Gastrocnemius medialis (tissue), 4 donors: ENCODE results near the gene NXNL2. TPM values are rescaled to one million over a fixed set of nuclear protein-coding genes. Genes with fewer than 3 reads are reported as not detected.
A peak's percentile ranks its signal among the peaks of the same experiment; 100 is the strongest.

Source experiments
- ATAC-seq, 2 donors: fragments of 150-250 bp; one replicate each; pipeline ENCODE4 v1.9.1; 2016
- DNase-seq, 2 donors: peaks; one replicate each; pipeline ENCODE4 v3.0.0-alpha.2; 2019
- H3K27ac ChIP-seq, 4 donors: fragments of 200-600 bp; sonication (generic); 1 replicate in 1 of 4; 2 replicates in 3 of 4; pipeline ENCODE4 v1.5.1; 2016 to 2018; ENCODE audit warnings: mild to moderate bottlenecking in 2 of 4, moderate library complexity in 1 of 4
- H3K27me3 ChIP-seq, 3 donors: fragments of 200-600 bp; sonication (generic) in 2 of 3; 1 replicate in 1 of 3; 2 replicates in 2 of 3; pipeline versions ENCODE4 v1.5.1 to v1.6.0; 2016 to 2019; ENCODE audit warnings: mild to moderate bottlenecking in 1 of 3, moderate library complexity in 1 of 3
- H3K36me3 ChIP-seq, 2 donors: fragments of 200-600 bp; sonication (generic) in 1 of 2; one replicate each; pipeline ENCODE4 v1.5.1; 2017 to 2018
- H3K4me1 ChIP-seq, 2 donors: fragments of 200-600 bp; sonication (generic) in 1 of 2; one replicate each; pipeline ENCODE4 v1.5.1; 2016 to 2017; ENCODE audit warnings: mild to moderate bottlenecking in 2 of 2
- H3K4me3 ChIP-seq, 4 donors: fragments of 200-600 bp; sonication (generic) in 3 of 4; 1 replicate in 1 of 4; 2 replicates in 3 of 4; pipeline ENCODE4 v1.5.1; 2016 to 2019; ENCODE audit warnings: mild to moderate bottlenecking in 2 of 4
- H3K9me3 ChIP-seq, 3 donors: fragments of 200-600 bp; sonication (generic) in 2 of 3; 1 replicate in 1 of 3; 2 replicates in 2 of 3; pipeline ENCODE4 v1.5.1; 2016 to 2019
- POLR2A ChIP-seq, 2 donors: fragments of 450-650 bp; IDR thresholded peaks; one replicate each; pipeline ENCODE4 v1.6.1; 2017; ENCODE audit warnings: antibody characterized with exemption in 2 of 2, mild to moderate bottlenecking in 2 of 2, moderate library complexity in 2 of 2
- in situ Hi-C, 4 donors: fragments of 200-750 bp; cut with MboI; loops; one replicate each; pipeline versions ENCODE4 v1.15.0 to v1.8.0; 2017; ENCODE audit warnings: low sequenced_read_pairs in 4 of 4
- intact Hi-C: fragments of 100-400 bp; cut with DNase I; formaldehyde crosslinking; loops from one replicate; pipeline ENCODE4 v1.15.1; 2023; ENCODE audit warnings: low total_unique reads
- total RNA-seq, 4 donors: library from RNA; depleted of rRNA; stranded (reverse); fragments of >200 nt; gene quantifications; one replicate each; pipeline versions ENCODE4 v1.1.0 to v1.2.3, GENCODE V29; 2016
- TF ChIP-seq, protein P1 (sequence below), 5 experiments: fragments of 450-650 bp in 3 of 5; fragments of 200-600 bp in 2 of 5; sonication (generic) in 2 of 5; IDR thresholded peaks in 4 of 5; conservative IDR thresholded peaks in 1 of 5; 1 replicate in 4 of 5; 2 replicates in 1 of 5; pipeline ENCODE4 v1.5.1; 2016 to 2019; ENCODE audit warnings: antibody characterized with exemption in 5 of 5, mild to moderate bottlenecking in 3 of 5, moderate library complexity in 3 of 5

NXNL2 gene
- total RNA-seq, 4 donors from 2014 or later, result not detected

- intact Hi-C loops (loop anchor here (5.0 kb wide), 2 partner anchors 626 to 901 kb away; no protein-coding TSS in a partner anchor), in situ Hi-C loops (no loop called here)
- peak; percentile 38 to 44 for DNase-seq
- Histone ChIP-seq H3K4me3 (peak overlapping the region in 1 of 4 donors; percentile 39), H3K27ac (no peak overlapping the region), H3K4me1 (no peaks in the 10 kb centered on the region), H3K27me3 (no peaks in the 10 kb centered on the region), H3K9me3 (no peaks in the 10 kb centered on the region), H3K36me3 (no peaks in the 10 kb centered on the region)
- ATAC-seq, result peak; percentile 58 to 74
- TF ChIP-seq, protein P1, sequence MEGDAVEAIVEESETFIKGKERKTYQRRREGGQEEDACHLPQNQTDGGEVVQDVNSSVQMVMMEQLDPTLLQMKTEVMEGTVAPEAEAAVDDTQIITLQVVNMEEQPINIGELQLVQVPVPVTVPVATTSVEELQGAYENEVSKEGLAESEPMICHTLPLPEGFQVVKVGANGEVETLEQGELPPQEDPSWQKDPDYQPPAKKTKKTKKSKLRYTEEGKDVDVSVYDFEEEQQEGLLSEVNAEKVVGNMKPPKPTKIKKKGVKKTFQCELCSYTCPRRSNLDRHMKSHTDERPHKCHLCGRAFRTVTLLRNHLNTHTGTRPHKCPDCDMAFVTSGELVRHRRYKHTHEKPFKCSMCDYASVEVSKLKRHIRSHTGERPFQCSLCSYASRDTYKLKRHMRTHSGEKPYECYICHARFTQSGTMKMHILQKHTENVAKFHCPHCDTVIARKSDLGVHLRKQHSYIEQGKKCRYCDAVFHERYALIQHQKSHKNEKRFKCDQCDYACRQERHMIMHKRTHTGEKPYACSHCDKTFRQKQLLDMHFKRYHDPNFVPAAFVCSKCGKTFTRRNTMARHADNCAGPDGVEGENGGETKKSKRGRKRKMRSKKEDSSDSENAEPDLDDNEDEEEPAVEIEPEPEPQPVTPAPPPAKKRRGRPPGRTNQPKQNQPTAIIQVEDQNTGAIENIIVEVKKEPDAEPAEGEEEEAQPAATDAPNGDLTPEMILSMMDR (IDR thresholded peaks at IDR 0.05 in 4 of 5, conservative IDR thresholded peaks at IDR 0.05 in 1 of 5), result peak; percentile 59 to 92 (median 82)
- TF ChIP-seq POLR2A (IDR thresholded peaks at IDR 0.05), result no peak
These were observed 43.4 kb downstream of the NXNL2 start for GRCh38 chr9:88578121-88579049.

- H3K9me3 ChIP-seq, result no peaks in the 10 kb centered on the region
- DNase-seq, result no peak
- in situ Hi-C loops (no loop called here), intact Hi-C loops (loop anchor here (5.0 kb wide), 2 partner anchors 627 to 902 kb away; no protein-coding TSS in a partner anchor)
- H3K27me3 ChIP-seq, result no peaks in the 10 kb centered on the region
- H3K4me3 ChIP-seq, result no peak overlapping the region
- no peaks in the 10 kb centered on the region for H3K4me1 ChIP-seq
- H3K27ac ChIP-seq, result no peak overlapping the region
- no peaks in the 10 kb centered on the region for H3K36me3 ChIP-seq
- ATAC-seq, result no peak
- TF ChIP-seq, protein P1 (IDR thresholded peaks at IDR 0.05 in 4 of 5, conservative IDR thresholded peaks at IDR 0.05 in 1 of 5), result no peak
- no peak for TF ChIP-seq POLR2A (IDR thresholded peaks at IDR 0.05)
These were observed 44.2 kb downstream of the NXNL2 start for GRCh38 chr9:88579050-88579715.

GRCh38 chr9:88580961-88581360, 46.0 kb downstream of the NXNL2 start:
- Histone ChIP-seq H3K27me3 (no peaks in the 10 kb centered on the region), H3K9me3 (no peaks in the 10 kb centered on the region), H3K27ac (no peak overlapping the region), H3K4me3 (no peak overlapping the region), H3K4me1 (no peaks in the 10 kb centered on the region), H3K36me3 (no peaks in the 10 kb centered on the region)
- TF ChIP-seq, protein P1 (IDR thresholded peaks at IDR 0.05 in 4 of 5, conservative IDR thresholded peaks at IDR 0.05 in 1 of 5), result no peak
- TF ChIP-seq POLR2A (IDR thresholded peaks at IDR 0.05), result no peak
- intact Hi-C loops, result no loop called here
- ATAC-seq (no peak), DNase-seq (no peak)
- in situ Hi-C loops, result no loop called here

DNA sequence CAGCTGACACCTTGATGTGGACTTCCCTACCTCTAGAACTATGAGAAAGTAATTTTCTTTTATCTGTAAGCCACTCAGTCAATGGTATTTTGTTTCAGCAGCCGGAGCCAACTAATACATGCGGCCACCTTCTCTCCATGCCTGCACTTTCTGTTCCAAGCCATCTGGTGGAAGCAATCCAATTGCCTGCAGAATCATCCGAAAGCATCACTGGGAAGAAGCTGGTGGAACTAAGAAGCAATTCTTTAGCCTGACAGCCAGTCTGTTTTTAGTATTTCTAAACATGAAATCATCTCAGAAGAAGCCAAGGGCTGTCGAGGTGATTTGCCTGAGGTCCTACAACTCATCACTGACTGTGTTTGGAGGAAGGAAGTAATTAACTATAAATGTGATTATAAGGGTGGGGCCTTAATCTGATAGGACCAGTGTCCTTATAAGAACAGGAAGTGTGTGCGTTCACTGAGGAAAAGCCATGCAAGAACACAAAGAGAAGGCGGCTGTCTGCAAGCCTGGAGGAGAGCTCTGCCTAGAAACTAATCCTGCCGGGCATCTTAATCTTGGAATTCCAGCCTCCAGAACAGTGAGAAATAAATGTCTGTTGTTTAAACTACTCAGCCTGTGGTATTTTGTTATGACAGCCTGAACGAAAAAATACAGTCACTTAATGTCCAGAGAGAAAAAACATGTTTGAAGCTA, 49.1 kb downstream of the NXNL2 start:
- ATAC-seq (no peak), DNase-seq (no peak)
- Histone ChIP-seq H3K27ac (no peak overlapping the region), H3K9me3 (no peaks in the 10 kb centered on the region), H3K27me3 (no peaks in the 10 kb centered on the region), H3K36me3 (no peaks in the 10 kb centered on the region), H3K4me3 (no peak overlapping the region), H3K4me1 (no peaks in the 10 kb centered on the region)
- in situ Hi-C loops (no loop called here), intact Hi-C loops (no loop called here)
- TF ChIP-seq POLR2A (IDR thresholded peaks at IDR 0.05), result no peak
- TF ChIP-seq, protein P1 (IDR thresholded peaks at IDR 0.05 in 4 of 5, conservative IDR thresholded peaks at IDR 0.05 in 1 of 5), result no peak
